HEK293T (cell line): ENCODE results near the gene KCNK10.

Source experiments
- CTCF ChIA-PET: fragments of 350-600 bp; formaldehyde crosslinking; extraction: SDS; loops from one replicate; lab custom pipeline; 2021; ENCODE audit warnings: antibody characterized with exemption, inconsistent platforms; lab: Yijun Ruan, JAX
- POLR2A ChIA-PET: fragments of 350-600 bp; formaldehyde crosslinking; extraction: SDS; loops from one replicate; lab custom pipeline; 2020; ENCODE audit warnings: antibody characterized with exemption, inconsistent platforms; lab: Yijun Ruan, JAX
- DNase-seq: peaks from one replicate; pipeline ENCODE4 v3.0.0; 2012; ENCODE audit warnings: mixed read lengths; ENCODE audit errors: extremely low spot score
- ARNT ChIP-seq: fragments of 450-650 bp; IDR thresholded peaks from 2 replicates; pipeline ENCODE4 v1.6.1; 2017; ENCODE audit warnings: mild to moderate bottlenecking
- BHLHE40 ChIP-seq: fragments of 450-650 bp; IDR thresholded peaks from 2 replicates; pipeline ENCODE4 v1.6.1; 2016; ENCODE audit warnings: mild to moderate bottlenecking, moderate library complexity, borderline replicate concordance
- CTBP1 ChIP-seq: fragments of 450-650 bp; IDR thresholded peaks from 2 replicates; pipeline ENCODE4 v1.6.1; 2016; ENCODE audit warnings: borderline replicate concordance
- ELF4 ChIP-seq: fragments of 450-650 bp; IDR thresholded peaks from 2 replicates; pipeline ENCODE4 v1.6.1; 2017; ENCODE audit warnings: antibody characterized with exemption
- FOXA1 ChIP-seq: fragments of 450-650 bp; IDR thresholded peaks from 2 replicates; pipeline ENCODE4 v1.6.1; 2016; ENCODE audit warnings: mild to moderate bottlenecking
- FOXK2 ChIP-seq: fragments of 450-650 bp; IDR thresholded peaks from 2 replicates; pipeline ENCODE4 v1.6.1; 2016; ENCODE audit warnings: mild to moderate bottlenecking
- FOXM1 ChIP-seq: fragments of 450-650 bp; IDR thresholded peaks from 2 replicates; pipeline ENCODE4 v1.6.1; 2017; ENCODE audit warnings: mild to moderate bottlenecking, borderline replicate concordance
- HDGF ChIP-seq: fragments of 450-650 bp; IDR thresholded peaks from 2 replicates; pipeline ENCODE4 v1.6.1; 2017; ENCODE audit warnings: antibody characterized with exemption, borderline replicate concordance
- L3MBTL2 ChIP-seq: fragments of 450-650 bp; conservative IDR thresholded peaks from 2 replicates; pipeline ENCODE4 v1.6.1; 2016; ENCODE audit warnings: mild to moderate bottlenecking
- LEF1 ChIP-seq: fragments of 450-650 bp; IDR thresholded peaks from 2 replicates; pipeline ENCODE4 v1.6.1; 2017; ENCODE audit warnings: mild to moderate bottlenecking, borderline replicate concordance
- NFRKB ChIP-seq: fragments of 450-650 bp; IDR thresholded peaks from 2 replicates; pipeline ENCODE4 v1.6.1; 2016; ENCODE audit warnings: mild to moderate bottlenecking, moderate library complexity
- SP1 ChIP-seq: fragments of 450-650 bp; IDR thresholded peaks from 2 replicates; pipeline ENCODE4 v1.6.1; 2017
- SUZ12 ChIP-seq: fragments of 450-650 bp; IDR thresholded peaks from 2 replicates; pipeline ENCODE4 v1.6.1; 2016; ENCODE audit warnings: mild to moderate bottlenecking
- TARDBP ChIP-seq: fragments of 450-650 bp; IDR thresholded peaks from 2 replicates; pipeline ENCODE4 v1.6.1; 2016
- ZNF384 ChIP-seq: fragments of 450-650 bp; IDR thresholded peaks from 2 replicates; pipeline ENCODE4 v1.6.1; 2016
- TF ChIP-seq, protein P1 (sequence below): fragments of 450-650 bp; IDR thresholded peaks from 2 replicates; pipeline ENCODE4 v1.6.1; 2016

KCNK10 gene

DNA sequence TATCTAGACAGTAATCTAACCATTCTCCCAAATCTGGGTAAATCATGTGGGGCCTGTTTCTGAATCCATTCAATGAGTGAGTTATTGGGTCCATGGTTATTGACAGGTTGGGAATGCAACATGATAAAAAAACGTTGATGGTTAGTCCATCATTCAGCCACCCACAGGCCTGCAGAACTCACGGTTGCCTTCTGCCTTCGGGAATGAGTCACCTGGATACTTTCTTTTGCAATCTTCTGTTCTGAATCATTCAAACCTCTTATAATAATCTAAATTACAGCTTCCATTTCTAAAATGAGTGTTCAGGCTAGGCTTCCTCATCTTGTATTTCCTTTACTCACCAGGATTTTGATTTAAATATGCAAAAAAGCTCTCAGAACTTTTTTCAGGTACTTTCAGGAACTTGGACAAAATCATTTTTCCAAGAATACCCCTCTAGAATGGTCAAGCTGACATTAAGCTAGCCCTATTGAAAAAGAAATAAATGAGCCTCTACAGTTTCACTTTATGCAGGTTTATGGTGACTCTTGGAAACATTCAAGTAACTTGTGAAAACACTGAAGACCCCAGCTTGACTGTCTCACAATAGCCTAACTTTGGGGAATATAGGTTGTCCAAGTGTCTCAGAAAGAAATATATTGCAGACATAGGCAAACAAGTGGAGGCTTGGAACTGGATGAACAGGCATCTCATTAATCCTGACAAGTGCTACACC, 94.4 kb downstream of the KCNK10 start:
- ChIA-PET CTCF (no interaction called here), POLR2A (no interaction called here)
- DNase-seq: no peak
- TF ChIP-seq, protein P1, sequence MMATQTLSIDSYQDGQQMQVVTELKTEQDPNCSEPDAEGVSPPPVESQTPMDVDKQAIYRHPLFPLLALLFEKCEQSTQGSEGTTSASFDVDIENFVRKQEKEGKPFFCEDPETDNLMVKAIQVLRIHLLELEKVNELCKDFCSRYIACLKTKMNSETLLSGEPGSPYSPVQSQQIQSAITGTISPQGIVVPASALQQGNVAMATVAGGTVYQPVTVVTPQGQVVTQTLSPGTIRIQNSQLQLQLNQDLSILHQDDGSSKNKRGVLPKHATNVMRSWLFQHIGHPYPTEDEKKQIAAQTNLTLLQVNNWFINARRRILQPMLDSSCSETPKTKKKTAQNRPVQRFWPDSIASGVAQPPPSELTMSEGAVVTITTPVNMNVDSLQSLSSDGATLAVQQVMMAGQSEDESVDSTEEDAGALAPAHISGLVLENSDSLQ: no peak
- TF ChIP-seq SUZ12 (no peak), CTBP1 (no peak), FOXK2 (no peak), LEF1 (no peak), NFRKB (no peak), ZNF384 (no peak), FOXM1 (no peak), L3MBTL2 (no peak), SP1 (no peak), ARNT (no peak), TARDBP (no peak), ELF4 (no peak), FOXA1 (no peak), BHLHE40 (no peak), HDGF (no peak)

DNA sequence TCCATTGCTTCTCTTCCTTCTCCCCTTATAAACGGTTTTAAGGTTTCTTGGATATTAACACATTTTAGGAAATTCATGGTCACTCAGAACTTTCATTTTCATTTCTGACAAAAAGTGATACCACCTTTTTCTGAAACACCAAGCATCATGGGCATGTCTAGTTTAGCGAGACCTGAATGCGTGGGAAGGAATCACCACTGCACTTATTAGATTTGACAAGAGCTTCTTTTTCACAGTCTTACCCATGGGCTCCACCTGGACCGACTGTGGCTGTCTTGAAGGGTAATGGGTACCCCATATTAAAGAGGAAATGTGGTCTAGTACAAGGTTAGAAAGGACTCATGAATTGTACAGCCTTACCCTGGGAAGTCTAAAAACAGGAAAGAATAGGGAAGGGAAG, 95.4 kb downstream of the KCNK10 start:
- TF ChIP-seq ZNF384: no peak
- no peak for TF ChIP-seq CTBP1
- TF ChIP-seq LEF1: no peak
- TF ChIP-seq NFRKB: no peak
- no peak for TF ChIP-seq ARNT
- TF ChIP-seq SP1: no peak
- no peak for TF ChIP-seq TARDBP
- no peak for TF ChIP-seq ELF4
- TF ChIP-seq SUZ12: no peak
- TF ChIP-seq HDGF: no peak
- no peak for TF ChIP-seq FOXK2
- TF ChIP-seq FOXM1: no peak
- no peak for TF ChIP-seq L3MBTL2
- TF ChIP-seq BHLHE40: no peak
- TF ChIP-seq FOXA1: no peak
- TF ChIP-seq, protein P1: no peak
- DNase-seq: no peak
- CTCF ChIA-PET: no interaction called here

DNA sequence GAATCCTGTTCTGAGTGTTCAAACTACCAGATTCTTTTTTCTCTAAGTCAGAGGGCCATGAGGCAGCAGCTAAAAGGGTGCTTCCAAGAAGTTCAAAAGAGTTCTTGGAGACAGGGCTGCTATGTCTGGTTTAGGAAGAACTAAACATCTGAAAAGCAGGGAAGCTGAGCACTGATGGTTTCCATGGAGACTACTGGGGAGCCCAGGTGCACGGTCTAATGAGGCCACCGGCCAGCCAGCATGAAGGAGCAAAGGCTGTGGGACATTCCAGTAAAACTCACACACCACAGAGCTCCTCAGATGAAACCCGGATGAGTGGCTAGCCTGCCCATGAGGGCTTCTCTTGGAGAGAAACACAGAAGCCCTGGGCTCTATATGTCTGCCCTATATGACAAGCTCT, 97.3 kb downstream of the KCNK10 start:
- no peak for DNase-seq
- ChIA-PET CTCF (no interaction called here), POLR2A (no interaction called here)
- TF ChIP-seq FOXA1 (no peak), CTBP1 (no peak), TARDBP (no peak), ARNT (no peak), NFRKB (no peak), L3MBTL2 (no peak), FOXM1 (no peak), BHLHE40 (no peak), HDGF (no peak), SP1 (no peak), SUZ12 (no peak), FOXK2 (no peak), ZNF384 (no peak), LEF1 (no peak), ELF4 (no peak)
- TF ChIP-seq, protein P1: no peak

More for the DNA sequence above, 95.4 kb downstream of the KCNK10 start:
- POLR2A ChIA-PET: no interaction called here

DNA sequence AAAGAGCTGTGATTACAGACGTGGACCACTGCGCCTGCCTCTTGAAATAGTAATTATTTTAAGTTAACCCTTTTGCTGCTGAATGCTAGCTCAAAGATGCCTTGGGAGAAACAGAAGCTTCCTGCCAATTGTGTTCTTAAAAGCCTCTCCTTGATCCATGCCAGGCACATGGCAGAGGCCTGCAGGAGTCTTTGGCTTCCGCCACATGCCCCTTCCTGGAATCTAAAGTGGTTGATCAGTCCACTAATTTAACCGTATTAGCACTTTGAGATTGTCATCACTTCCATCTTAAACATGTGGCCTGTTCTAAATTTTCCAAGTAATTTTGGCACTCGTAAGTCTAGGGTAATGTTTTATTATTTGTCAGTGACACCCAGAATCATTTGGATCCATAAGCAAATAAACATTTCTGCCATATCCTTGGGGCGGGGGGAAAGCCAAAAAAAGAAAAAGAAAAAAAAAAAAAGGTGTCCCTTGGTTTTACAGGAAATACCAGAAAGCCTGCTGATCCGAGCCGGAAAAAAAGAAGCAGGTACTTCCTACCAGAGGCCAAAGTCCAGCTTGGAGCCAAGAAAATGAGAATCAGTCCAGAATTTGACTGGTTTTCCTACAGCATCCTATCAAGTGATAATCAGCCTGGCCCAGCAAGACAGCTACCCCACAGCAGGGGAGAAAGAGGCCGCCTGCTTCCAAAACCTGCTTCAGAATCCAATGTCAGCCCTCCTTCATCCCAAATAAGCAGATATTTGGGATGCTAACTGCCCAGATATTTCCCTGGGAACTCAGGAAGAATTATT, 104.8 kb downstream of the KCNK10 start:
- TF ChIP-seq NFRKB (no peak), BHLHE40 (no peak), SP1 (no peak), ELF4 (no peak), L3MBTL2 (no peak), CTBP1 (no peak), TARDBP (no peak), HDGF (no peak), FOXA1 (no peak)
- ChIA-PET POLR2A (no interaction called here), CTCF (no interaction called here)
- no peak for DNase-seq

DNA sequence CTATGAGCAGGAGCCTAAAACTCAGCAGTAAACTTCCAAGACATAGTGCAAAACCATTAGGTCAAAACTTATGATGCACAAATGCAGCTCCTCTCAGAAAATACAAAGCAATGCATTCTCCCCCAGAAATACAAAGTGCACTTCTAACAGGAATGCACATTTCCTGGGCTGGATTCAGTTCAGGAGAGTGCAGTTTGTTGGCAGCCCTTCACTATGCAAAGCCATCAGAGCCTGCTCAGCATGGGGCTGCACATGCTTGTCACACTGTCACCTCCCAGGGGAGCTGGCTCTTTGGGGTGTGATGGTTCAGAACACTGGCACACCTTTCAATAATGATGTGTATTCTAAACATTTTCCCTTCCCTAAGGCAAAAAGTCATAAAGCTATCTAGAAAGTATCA, 110.4 kb downstream of the KCNK10 start:
- ChIA-PET CTCF (interaction anchor here (0.8 kb wide), 1 partner anchor 20 kb away, joined by 4 read pairs; no protein-coding TSS in a partner anchor), POLR2A (no interaction called here)
- DNase-seq: no peak
- no peak for TF ChIP-seq FOXA1

DNA sequence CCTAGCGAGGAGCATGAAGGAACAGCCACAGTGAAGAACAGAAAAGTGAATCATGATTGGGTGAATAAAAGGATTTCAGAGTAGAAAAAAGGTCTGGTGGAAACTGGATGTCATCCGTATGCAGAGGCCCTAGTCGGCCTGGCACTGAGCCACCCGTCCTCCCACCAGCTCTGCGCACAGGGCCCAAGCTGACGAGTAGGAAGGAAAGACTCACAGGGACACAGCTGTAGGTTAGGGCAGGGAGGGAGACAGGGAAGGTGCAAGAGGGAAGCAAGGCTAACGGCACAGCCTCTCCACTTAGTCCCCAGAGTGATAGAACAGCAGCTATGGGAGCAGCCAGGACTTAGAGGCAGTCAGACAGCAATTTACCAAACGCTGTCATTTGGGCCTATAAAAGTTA, 112.6 kb downstream of the KCNK10 start:
- TF ChIP-seq SUZ12 (no peak), TARDBP (no peak), SP1 (no peak), LEF1 (no peak), CTBP1 (no peak), HDGF (no peak), NFRKB (no peak), L3MBTL2 (no peak), ARNT (no peak), FOXM1 (no peak), ZNF384 (no peak), FOXA1 (no peak), ELF4 (no peak), FOXK2 (no peak), BHLHE40 (no peak)
- TF ChIP-seq, protein P1: no peak
- CTCF ChIA-PET: no interaction called here
- no peak for DNase-seq
- POLR2A ChIA-PET: no interaction called here
